SU-DHL-6 (cell line): ENCODE measurements around the gene ITGAE.

ENCODE experiments used
- H2AFZ ChIP-seq: fragments of 200-600 bp; sonication (generic); 2 replicates; pipeline ENCODE4 v1.6.1; 2014; ENCODE audit warnings: low read depth, mild to moderate bottlenecking, moderate library complexity, mixed read lengths, antibody characterized with exemption, low read length; ENCODE audit not compliant: severe bottlenecking
- H3F3A ChIP-seq: fragments of 200-600 bp; shearing (Covaris generic); 2 replicates; pipeline ENCODE4 v1.6.0; 2016; ENCODE audit warnings: antibody characterized with exemption, mild to moderate bottlenecking; ENCODE audit not compliant: insufficient read depth
- H3K27ac ChIP-seq: fragments of 200-600 bp; sonication (generic); 2 replicates; pipeline ENCODE4 v1.5.1; 2016; ENCODE audit warnings: low read depth, mild to moderate bottlenecking, low read length, moderate library complexity, mixed read lengths
- H3K27me3 ChIP-seq: fragments of 200-600 bp; sonication (generic), shearing (Covaris generic); 2 replicates; pipeline ENCODE4 v1.6.0; 2014; ENCODE audit warnings: mild to moderate bottlenecking, low read length
- H3K36me3 ChIP-seq: fragments of 200-600 bp; sonication (generic); 2 replicates; pipeline ENCODE4 v1.6.1; 2014; ENCODE audit warnings: mild to moderate bottlenecking, low read length, mixed read lengths
- H3K4me2 ChIP-seq: fragments of 300-600, 200-600 bp; shearing (Covaris generic), sonication (generic); 2 replicates; pipeline ENCODE4 v1.6.0; 2014; ENCODE audit warnings: low read length, low read depth, mild to moderate bottlenecking; ENCODE audit not compliant: poor library complexity, severe bottlenecking
- H3K4me3 ChIP-seq: fragments of 200-600 bp; sonication (generic); 2 replicates; pipeline ENCODE4 v1.5.1; 2014; ENCODE audit warnings: antibody characterized with exemption, low read length, mild to moderate bottlenecking, mixed read lengths; ENCODE audit not compliant: insufficient read depth, poor library complexity, severe bottlenecking
- H3K79me2 ChIP-seq: fragments of 200-600 bp; sonication (generic); 2 replicates; pipeline ENCODE4 v1.6.1; 2014; ENCODE audit warnings: mild to moderate bottlenecking, low read length, moderate library complexity; ENCODE audit not compliant: insufficient read depth
- H3K9ac ChIP-seq: fragments of 200-600 bp; sonication (generic); 2 replicates; pipeline ENCODE4 v1.7.0; 2014; ENCODE audit warnings: mild to moderate bottlenecking, low read length
- H3K9me2 ChIP-seq: fragments of 200-600 bp; sonication (generic); replicated peaks from 2 replicates; pipeline ENCODE4 v1.6.1; 2014; ENCODE audit warnings: low read length; ENCODE audit not compliant: insufficient read depth
- H3K9me3 ChIP-seq: fragments of 200-600 bp; sonication (generic); 2 replicates; pipeline ENCODE4 v1.6.1; 2014; ENCODE audit warnings: low read length, mixed read lengths; ENCODE audit not compliant: insufficient read depth
- H4K20me1 ChIP-seq: fragments of 200-600 bp; sonication (generic); 2 replicates; pipeline ENCODE4 v1.6.1; 2014; ENCODE audit warnings: low read depth, mild to moderate bottlenecking, antibody characterized with exemption, low read length, moderate library complexity, mixed read lengths
- CTCF ChIP-seq: fragments of 200-600 bp; sonication (generic); IDR thresholded peaks from one replicate; pipeline ENCODE4 v1.5.1; 2017; ENCODE audit warnings: antibody characterized with exemption, mild to moderate bottlenecking, low read length, moderate library complexity; ENCODE audit not compliant: insufficient read depth, poor library complexity, severe bottlenecking
- EZH2phosphoT487 ChIP-seq: fragments of 200-600 bp; sonication (generic), shearing (Covaris generic); conservative IDR thresholded peaks from 2 replicates; pipeline ENCODE4 v1.6.1; 2018; ENCODE audit warnings: mild to moderate bottlenecking, antibody characterized with exemption, low read length, moderate library complexity, mixed read lengths

Gene ITGAE

GRCh38 chr17:3761036-3761917 lies 39.7 kb downstream of the ITGAE start:
- no peak for TF ChIP-seq EZH2phosphoT487
- TF ChIP-seq CTCF = no peak
- no peaks in the 10 kb centered on the region for H3F3A ChIP-seq
- no peaks in the 10 kb centered on the region for H3K79me2 ChIP-seq
- no peaks in the 10 kb centered on the region for H3K27me3 ChIP-seq
- H3K4me3 ChIP-seq = no peak overlapping the region
- H3K4me2 ChIP-seq = no peak overlapping the region
- no peak overlapping the region for H3K27ac ChIP-seq
- H4K20me1 ChIP-seq = no peaks in the 10 kb centered on the region
- H3K36me3 ChIP-seq = no peaks in the 10 kb centered on the region
- no peaks in the 10 kb centered on the region for H3K9me2 ChIP-seq
- H2AFZ ChIP-seq = no peak overlapping the region
- H3K9ac ChIP-seq = no peak overlapping the region
- peaks cover 4% of the 10 kb centered on the region; the same call in 1 of the 2 replicates for H3K9me3 ChIP-seq

- H3K36me3 ChIP-seq = no peaks in the 10 kb centered on the region
- H3K9me3 ChIP-seq = peaks cover 4% of the 10 kb centered on the region; the same call in 1 of the 2 replicates
- H3K4me3 ChIP-seq = no peak overlapping the region
- no peak overlapping the region for H3K9ac ChIP-seq
- no peaks in the 10 kb centered on the region for H4K20me1 ChIP-seq
- no peak for TF ChIP-seq CTCF
- no peak for TF ChIP-seq EZH2phosphoT487
- no peaks in the 10 kb centered on the region for H3K9me2 ChIP-seq
- H3K27me3 ChIP-seq = no peaks in the 10 kb centered on the region
- no peak overlapping the region for H3K4me2 ChIP-seq
- no peaks in the 10 kb centered on the region for H3K79me2 ChIP-seq
- H3K27ac ChIP-seq = no peak overlapping the region
- peaks cover 6% of the 10 kb centered on the region; the same call in 1 of the 2 replicates for H3F3A ChIP-seq
- H2AFZ ChIP-seq = no peak overlapping the region
Measured at GRCh38 chr17:3759597-3760216, 41.3 kb downstream of the ITGAE start.

- Histone ChIP-seq H3K9ac (peak overlapping the region; percentile 41; the same call in 1 of the 2 replicates), H3K4me2 (peak overlapping the region; percentile 27), H3K27ac (no peak overlapping the region), H3K9me3 (peaks cover 4% of the 10 kb centered on the region; the same call in 1 of the 2 replicates), H3K9me2 (no peaks in the 10 kb centered on the region), H3K79me2 (no peaks in the 10 kb centered on the region), H2AFZ (peak overlapping the region; percentile 92), H3F3A (peaks cover 6% of the 10 kb centered on the region; the same call in 1 of the 2 replicates), H4K20me1 (no peaks in the 10 kb centered on the region), H3K27me3 (no peaks in the 10 kb centered on the region), H3K4me3 (no peak overlapping the region), H3K36me3 (no peaks in the 10 kb centered on the region)
- TF ChIP-seq EZH2phosphoT487 = no peak
- no peak for TF ChIP-seq CTCF
Measured at GRCh38 chr17:3755335-3756030, 45.5 kb downstream of the ITGAE start.
